Karpas-422 (cell line): ENCODE results near the gene ZNF26. TPM values are rescaled to one million over a fixed set of nuclear protein-coding genes. Genes with fewer than 3 reads are reported as not detected.

ENCODE experiments used
- DNase-seq: peaks from one replicate; pipeline ENCODE4 v3.0.0-alpha.2; 2015
- H2AFZ ChIP-seq: fragments of 200-600 bp; sonication (generic); 2 replicates; pipeline ENCODE4 v1.6.1; 2014; ENCODE audit warnings: antibody characterized with exemption, low read length, mixed read lengths
- H3K27ac ChIP-seq: fragments of 200-600 bp; sonication (generic); 2 replicates; pipeline ENCODE4 v1.5.1; 2014; ENCODE audit warnings: mild to moderate bottlenecking, low read length, moderate library complexity
- H3K27me3 ChIP-seq: fragments of 200-600 bp; sonication (generic); 2 replicates; pipeline ENCODE4 v1.6.1; 2014; ENCODE audit warnings: low read length, mixed read lengths
- H3K36me3 ChIP-seq: fragments of 200-600 bp; sonication (generic); 2 replicates; pipeline ENCODE4 v1.6.1; 2014; ENCODE audit warnings: low read length, mixed read lengths; ENCODE audit not compliant: insufficient read depth
- H3K4me1 ChIP-seq: fragments of 200-600 bp; sonication (generic); 2 replicates; pipeline ENCODE4 v1.6.1; 2014; ENCODE audit warnings: mild to moderate bottlenecking, low read length, mixed read lengths
- H3K4me2 ChIP-seq: fragments of 200-600 bp; sonication (generic); 2 replicates; pipeline ENCODE4 v1.6.1; 2014; ENCODE audit warnings: low read length, low read depth, mild to moderate bottlenecking; ENCODE audit not compliant: poor library complexity, severe bottlenecking
- H3K4me3 ChIP-seq: fragments of 200-600 bp; sonication (generic); 2 replicates; pipeline ENCODE4 v1.5.1; 2014; ENCODE audit warnings: mild to moderate bottlenecking, antibody characterized with exemption, low read length, mixed read lengths
- H3K79me2 ChIP-seq: fragments of 200-600 bp; sonication (generic); 2 replicates; pipeline ENCODE4 v1.6.1; 2014; ENCODE audit warnings: mild to moderate bottlenecking, low read length, mixed read lengths
- H3K9ac ChIP-seq: fragments of 200-600 bp; sonication (generic); 2 replicates; pipeline ENCODE4 v1.6.0; 2014; ENCODE audit warnings: low read length
- H3K9me2 ChIP-seq: fragments of 200-600 bp; sonication (generic), shearing (Covaris generic); replicated peaks from 2 replicates; pipeline ENCODE4 v1.6.0; 2014; ENCODE audit warnings: mild to moderate bottlenecking, low read length, moderate library complexity; ENCODE audit not compliant: insufficient read depth
- H3K9me3 ChIP-seq: fragments of 300-700, 200-600 bp; sonication (generic); 2 replicates; pipeline ENCODE4 v1.6.1; 2014; ENCODE audit warnings: low read length, mixed read lengths
- H4K20me1 ChIP-seq: fragments of 200-600 bp; sonication (generic); 2 replicates; pipeline ENCODE4 v1.6.1; 2014; ENCODE audit warnings: mild to moderate bottlenecking, antibody characterized with exemption, low read length, low read depth; ENCODE audit not compliant: insufficient read depth
- small RNA-seq: library from RNA; depleted of rRNA; stranded (forward); fragments of <200 nt; gene quantifications from one replicate; pipeline ENCODE3, GENCODE V24; 2014
- total RNA-seq: library from RNA; depleted of rRNA; stranded (reverse); fragments of >200 nt; shearing (Covaris generic); gene quantifications from 2 replicates; pipeline ENCODE4 v1.2.3, GENCODE V29; 2014; ENCODE audit warnings: low replicate concordance; rRNA removed

The ZNF26 gene
- total RNA-seq, 1 experiment from 2014 or later = 12.7 TPM

DNA sequence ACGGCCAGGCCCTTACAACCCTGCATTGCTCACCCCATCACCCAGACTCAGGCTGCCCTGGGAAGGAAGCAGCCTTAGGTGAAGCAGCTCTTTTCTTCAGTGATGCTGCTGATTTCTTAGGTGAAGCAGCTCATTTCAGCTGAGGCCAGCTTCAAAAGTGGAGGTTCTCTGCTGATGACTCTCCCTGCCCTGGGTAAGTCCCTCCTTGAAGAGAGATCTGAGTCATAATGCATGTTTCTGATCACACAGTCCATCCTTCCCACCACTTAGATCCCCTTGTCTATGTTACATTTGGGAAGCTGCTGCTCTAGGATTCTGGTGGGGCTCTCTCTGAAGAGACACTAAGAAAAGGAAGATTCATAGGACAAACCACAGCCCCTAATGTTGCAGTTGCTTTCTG is 77.4 kb downstream of the ZNF26 start:
- no peak overlapping the region for H3K9ac ChIP-seq
- H3K27me3 ChIP-seq = no peaks in the 10 kb centered on the region
- H3K27ac ChIP-seq = no peak overlapping the region
- H3K4me2 ChIP-seq = no peak overlapping the region
- no peaks in the 10 kb centered on the region for H4K20me1 ChIP-seq
- H3K36me3 ChIP-seq = peaks cover 12% of the 10 kb centered on the region; the same call in 1 of the 2 replicates
- H3K4me3 ChIP-seq = no peak overlapping the region
- H2AFZ ChIP-seq = no peak overlapping the region
- DNase-seq = no peak
- H3K79me2 ChIP-seq = no peaks in the 10 kb centered on the region
- H3K4me1 ChIP-seq = no peaks in the 10 kb centered on the region
- H3K9me3 ChIP-seq = peaks cover 75% of the 10 kb centered on the region
- no peaks in the 10 kb centered on the region for H3K9me2 ChIP-seq

DNA sequence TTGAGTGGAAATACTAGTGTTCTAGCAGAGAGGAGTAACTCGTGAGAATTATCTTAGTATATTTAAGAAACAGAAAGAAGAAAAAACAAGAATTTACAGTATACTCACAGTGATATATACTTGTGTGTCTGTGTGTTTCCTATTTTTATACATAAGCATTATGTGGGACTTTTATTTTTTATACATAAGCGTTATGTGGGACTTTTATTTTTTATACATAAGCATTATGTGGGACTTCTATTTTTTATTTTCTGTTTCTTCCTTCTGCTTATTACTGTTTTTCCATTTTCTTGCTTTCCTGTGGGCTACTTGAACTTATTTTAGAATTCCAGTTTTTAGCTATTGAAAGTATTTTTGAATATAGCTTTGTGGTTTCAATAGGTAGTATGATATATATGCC is 87.7 kb downstream of the ZNF26 start:
- Histone ChIP-seq H3K9me2 (no peaks in the 10 kb centered on the region), H3K9me3 (peaks cover 40% of the 10 kb centered on the region), H3K36me3 (no peaks in the 10 kb centered on the region), H4K20me1 (no peaks in the 10 kb centered on the region), H3K4me1 (no peaks in the 10 kb centered on the region), H3K27me3 (no peaks in the 10 kb centered on the region), H3K79me2 (no peaks in the 10 kb centered on the region), H3K4me2 (no peak overlapping the region), H3K27ac (no peak overlapping the region), H3K9ac (no peak overlapping the region), H3K4me3 (no peak overlapping the region), H2AFZ (no peak overlapping the region)
- no peak for DNase-seq

Small RNA genes lying within 50 kb of the gene (small RNA-seq; reads per million reads assigned to genes)
- not detected for gene RNU4ATAC12P

Other genes with a start within 250 kb of the ZNF26 start
- 42.7 and 47.9 TPM in 2 replicates for gene ANKLE2, start 224.5 kb upstream of the ZNF26 start, total RNA-seq
- gene GOLGA3, start 157.5 kb upstream of the ZNF26 start, total RNA-seq = 14.9 and 32.7 TPM in 2 replicates
- gene CHFR, start 98.8 kb upstream of the ZNF26 start, total RNA-seq = 7.1 and 10.1 TPM in 2 replicates
- gene ZNF605, start 30.1 kb upstream of the ZNF26 start, total RNA-seq = 4.3 and 8.1 TPM in 2 replicates
- gene ZNF84, start 51.1 kb downstream of the ZNF26 start, total RNA-seq = 29.7 and 33.2 TPM in 2 replicates
- 11.0 and 29.0 TPM in 2 replicates for gene ZNF140, start 94.6 kb downstream of the ZNF26 start, total RNA-seq
- 4.0 and 5.4 TPM in 2 replicates for gene ZNF891, start 143.9 kb downstream of the ZNF26 start, total RNA-seq
- 13.3 and 17.7 TPM in 2 replicates for gene ZNF10, start 144.3 kb downstream of the ZNF26 start, total RNA-seq
- 10.7 and 12.3 TPM in 2 replicates for gene ZNF268, start 195.1 kb downstream of the ZNF26 start, total RNA-seq
- gene ANHX, start 249.5 kb downstream of the ZNF26 start, total RNA-seq = not detected in 2 replicates